Caco-2 (cell line): ENCODE measurements around the gene SHISA8. TPM values are rescaled to one million over a fixed set of nuclear protein-coding genes. Genes with fewer than 3 reads are reported as not detected.
A peak's percentile ranks its signal among the peaks of the same experiment; 100 is the strongest.

ENCODE experiments used
- BruUV-seq: library from RNA; stranded (reverse); fragments of 400-500 nt; replicated peaks from 2 replicates; lab custom pipeline; 2021; lab: Mats Ljungman, UMichigan
- CTCF ChIA-PET: fragments of 300-600 bp; sonication (Branson Sonifier 250); formaldehyde crosslinking; loops from one replicate; lab custom pipeline; 2022; ENCODE audit warnings: antibody characterized with exemption; lab: Charles Lee
- POLR2A ChIA-PET: fragments of 300-600 bp; sonication (Branson Sonifier 250); formaldehyde crosslinking; loops from one replicate; lab custom pipeline; 2022; ENCODE audit warnings: antibody characterized with exemption; lab: Charles Lee
- DNase-seq, 2 experiments: peaks; one replicate each; pipeline versions ENCODE4 v3.0.0 to v3.0.0-alpha.2; 2020 to 2022
- H3K27me3 ChIP-seq: replicated peaks from 2 replicates; pipeline ENCODE4 v1.6.0; 2011; ENCODE audit warnings: low read length; ENCODE audit not compliant: control insufficient read depth, insufficient read depth
- H3K36me3 ChIP-seq: 2 replicates; pipeline ENCODE4 v1.5.1; 2011; ENCODE audit warnings: low read length; ENCODE audit not compliant: control insufficient read depth, insufficient read depth
- H3K4me1 ChIP-seq: fragments of 250-450 bp; sonication (Bioruptor Pico); 2 replicates; pipeline ENCODE4 v1.5.1; 2020; ENCODE audit warnings: mild to moderate bottlenecking
- H3K4me3 ChIP-seq: 2 replicates; pipeline ENCODE4 v1.5.1; 2011; ENCODE audit warnings: low read depth, mild to moderate bottlenecking, control low read depth, low read length
- H3K9me3 ChIP-seq: fragments of 250-450 bp; sonication (Bioruptor Pico); 2 replicates; pipeline ENCODE4 v1.5.1; 2020; ENCODE audit warnings: mild to moderate bottlenecking, moderate library complexity
- H3K27ac Mint-ChIP-seq: one replicate; pipeline ENCODE4 v1.8.0; 2022; ENCODE audit warnings: mixed read lengths; ENCODE audit not compliant: unreplicated experiment
- H3K27me3 Mint-ChIP-seq: one replicate; pipeline ENCODE4 v1.8.0; 2022; ENCODE audit warnings: mixed read lengths; ENCODE audit not compliant: insufficient read depth, unreplicated experiment
- H3K36me3 Mint-ChIP-seq: one replicate; pipeline ENCODE4 v1.8.0; 2022; ENCODE audit warnings: mild to moderate bottlenecking, mixed read lengths; ENCODE audit not compliant: insufficient read depth, unreplicated experiment
- H3K4me1 Mint-ChIP-seq: one replicate; pipeline ENCODE4 v1.8.0; 2022; ENCODE audit warnings: low read depth, mixed read lengths; ENCODE audit not compliant: unreplicated experiment
- H3K4me3 Mint-ChIP-seq: one replicate; pipeline ENCODE4 v1.8.0; 2022; ENCODE audit warnings: mild to moderate bottlenecking, moderate library complexity, mixed read lengths; ENCODE audit not compliant: unreplicated experiment
- H3K9me3 Mint-ChIP-seq: one replicate; pipeline ENCODE4 v1.8.0; 2022; ENCODE audit warnings: mixed read lengths; ENCODE audit not compliant: unreplicated experiment
- CTCF ChIP-seq, 2 experiments: fragments of 200-600 bp in 1 of 2; IDR thresholded peaks; 1 replicate in 1 of 2; 2 replicates in 1 of 2; pipeline versions ENCODE4 v1.5.1 to v1.8.0; 2011 to 2022; ENCODE audit warnings: antibody characterized with exemption in 1 of 2, control low read depth in 1 of 2, inconsistent platforms in 1 of 2, low read depth in 1 of 2, low read length in 1 of 2, mild to moderate bottlenecking in 1 of 2, moderate library complexity in 1 of 2; ENCODE audit not compliant: insufficient read depth in 1 of 2, severe bottlenecking in 1 of 2, unreplicated experiment in 1 of 2
- intact Hi-C: fragments of 100-400 bp; cut with micrococcal nuclease; formaldehyde crosslinking; loops from one replicate; pipeline ENCODE4 v1.10.0; 2022; ENCODE audit not compliant: unreplicated experiment
- total RNA-seq: library from RNA; stranded (reverse); gene quantifications from 2 replicates; pipeline ENCODE4 v1.2.3, GENCODE V29; 2022

Gene SHISA8
- total RNA-seq, 1 experiment from 2014 or later, result 1.4 TPM

- Histone ChIP-seq H3K27me3 (no peaks in the 10 kb centered on the region), H3K36me3 (peaks cover 8% of the 10 kb centered on the region), H3K4me3 (no peak overlapping the region), H3K4me1 (peaks cover 26% of the 10 kb centered on the region), H3K9me3 (no peaks in the 10 kb centered on the region)
- Mint-ChIP-seq H3K27me3 (no peaks in the 10 kb centered on the region), H3K4me1 (no peaks in the 10 kb centered on the region), H3K4me3 (no peak overlapping the region), H3K36me3 (peaks cover 95% of the 10 kb centered on the region), H3K27ac (no peak overlapping the region), H3K9me3 (no peaks in the 10 kb centered on the region)
- ChIA-PET CTCF (no interaction called here), POLR2A (interaction anchor here (0.6 kb wide), 1 partner anchor 9 kb away, joined by 3 read pairs; no protein-coding TSS in a partner anchor)
- TF ChIP-seq CTCF (IDR thresholded peaks at IDR 0.05; ENCODE audit: insufficient read depth in 1 of 2, low read depth in 1 of 2, low read length in 1 of 2, severe bottlenecking in 1 of 2, unreplicated experiment in 1 of 2), result no peak
- no peak for DNase-seq
- intact Hi-C loops, result no loop called here
- no TSS peak for BruUV-seq
Measured at GRCh38 chr22:41888627-41889200, 26.2 kb downstream of the SHISA8 start.

GRCh38 chr22:41885516-41885915 is 29.4 kb downstream of the SHISA8 start:
- ChIA-PET CTCF (interaction anchor here (0.8 to 2.1 kb wide), 3 partner anchors 26 to 188 kb away, joined by 3 to 9 read pairs (median 3); no protein-coding TSS in a partner anchor), POLR2A (interaction anchor here (1.2 kb wide), 1 partner anchor 53 kb away, joined by 7 read pairs; the partner anchor contains the start of gene SREBF2)
- Histone ChIP-seq H3K4me1 (peaks cover 26% of the 10 kb centered on the region), H3K9me3 (no peaks in the 10 kb centered on the region), H3K36me3 (peaks cover 13% of the 10 kb centered on the region), H3K4me3 (no peak overlapping the region), H3K27me3 (no peaks in the 10 kb centered on the region)
- Mint-ChIP-seq H3K27ac (peak overlapping the region; percentile 91), H3K36me3 (peaks cover 96% of the 10 kb centered on the region), H3K9me3 (no peaks in the 10 kb centered on the region), H3K27me3 (no peaks in the 10 kb centered on the region), H3K4me1 (peaks cover 7% of the 10 kb centered on the region), H3K4me3 (no peak overlapping the region)
- intact Hi-C loops, result no loop called here
- TF ChIP-seq CTCF (IDR thresholded peaks at IDR 0.05; ENCODE audit: insufficient read depth in 1 of 2, low read depth in 1 of 2, low read length in 1 of 2, severe bottlenecking in 1 of 2, unreplicated experiment in 1 of 2), result no peak
- BruUV-seq, result TSS peak; percentile 38
- no peak for DNase-seq

GRCh38 chr22:41885116-41885515 is 29.8 kb downstream of the SHISA8 start:
- Mint-ChIP-seq H3K9me3 (no peaks in the 10 kb centered on the region), H3K4me3 (no peak overlapping the region), H3K27ac (peak overlapping the region; percentile 91), H3K4me1 (peaks cover 7% of the 10 kb centered on the region), H3K36me3 (peaks cover 96% of the 10 kb centered on the region), H3K27me3 (no peaks in the 10 kb centered on the region)
- ChIA-PET CTCF (interaction anchor here (0.8 to 2.1 kb wide), 3 partner anchors 27 to 188 kb away, joined by 3 to 9 read pairs (median 3); no protein-coding TSS in a partner anchor), POLR2A (interaction anchor here (1.2 kb wide), 1 partner anchor 52 kb away, joined by 7 read pairs; the partner anchor contains the start of gene SREBF2)
- Histone ChIP-seq H3K36me3 (peaks cover 13% of the 10 kb centered on the region), H3K9me3 (no peaks in the 10 kb centered on the region), H3K4me1 (peaks cover 26% of the 10 kb centered on the region), H3K4me3 (no peak overlapping the region), H3K27me3 (no peaks in the 10 kb centered on the region)
- no TSS peak for BruUV-seq
- no peak for TF ChIP-seq CTCF (IDR thresholded peaks at IDR 0.05; ENCODE audit: insufficient read depth in 1 of 2, low read depth in 1 of 2, low read length in 1 of 2, severe bottlenecking in 1 of 2, unreplicated experiment in 1 of 2)
- peak in 1 of 2 experiments; percentile 33 for DNase-seq
- intact Hi-C loops, result no loop called here
